NCI-H2196 treated with DMSO at 0.1 percent for 48 hours (cell line): ENCODE data around the gene HOXB7.

ENCODE experiments used
- DNase-seq: peaks from one replicate; lab custom pipeline; 2025; ENCODE audit not compliant: unreplicated experiment; lab: John Stamatoyannopoulos, UW

Gene HOXB7

GRCh38 chr17:48637323-48638260 lies 26.8 kb upstream of the HOXB7 start:
- DNase-seq, result no peak

GRCh38 chr17:48636177-48637018 lies 25.6 kb upstream of the HOXB7 start:
- no peak for DNase-seq

GRCh38 chr17:48634493-48635208 lies 23.8 kb upstream of the HOXB7 start:
- DNase-seq, result no peak

GRCh38 chr17:48633266-48633677 lies 22.5 kb upstream of the HOXB7 start:
- DNase-seq, result no peak

- DNase-seq, result no peak
These were observed 21.9 kb upstream of the HOXB7 start for GRCh38 chr17:48632579-48633265.

- no peak for DNase-seq
These were observed 21.1 kb upstream of the HOXB7 start for GRCh38 chr17:48631693-48632578.

GRCh38 chr17:48630925-48631692 lies 20.3 kb upstream of the HOXB7 start:
- DNase-seq, result no peak

- DNase-seq, result no peak
These were observed 19.4 kb upstream of the HOXB7 start for GRCh38 chr17:48630009-48630924.

GRCh38 chr17:48629411-48629759 lies 18.6 kb upstream of the HOXB7 start:
- DNase-seq, result no peak

- no peak for DNase-seq
These were observed 18.0 kb upstream of the HOXB7 start for GRCh38 chr17:48628649-48629410.

- no peak for DNase-seq
These were observed 17.1 kb upstream of the HOXB7 start for GRCh38 chr17:48627623-48628521.

GRCh38 chr17:48627118-48627597 lies 16.3 kb upstream of the HOXB7 start:
- no peak for DNase-seq

GRCh38 chr17:48626245-48627117 lies 15.7 kb upstream of the HOXB7 start, which contains the start of gene HOXB9:
Gene HOXB9, minus strand, starts transcription at chr17:48626358. Its CDS starts 89 bp downstream, at chr17:48626269.
- DNase-seq, result no peak

GRCh38 chr17:48625495-48626244 lies 14.9 kb upstream of the HOXB7 start:
- DNase-seq, result peak; percentile 16
